NOMO-1 treated with DMSO at 0.1 percent for 48 hours (cell line): Measurements from ENCODE around the gene RHCE.
A peak's percentile ranks its signal among the peaks of the same experiment; 100 is the strongest.
"Not testable (repeated sequence)": the region's sequence is repeated elsewhere in the genome, so short reads cannot be mapped to it uniquely, and the experiment has no call there.

Source experiments
- DNase-seq: peaks from one replicate; lab custom pipeline; 2025; ENCODE audit not compliant: unreplicated experiment; lab: John Stamatoyannopoulos, UW

The RHCE gene

DNA sequence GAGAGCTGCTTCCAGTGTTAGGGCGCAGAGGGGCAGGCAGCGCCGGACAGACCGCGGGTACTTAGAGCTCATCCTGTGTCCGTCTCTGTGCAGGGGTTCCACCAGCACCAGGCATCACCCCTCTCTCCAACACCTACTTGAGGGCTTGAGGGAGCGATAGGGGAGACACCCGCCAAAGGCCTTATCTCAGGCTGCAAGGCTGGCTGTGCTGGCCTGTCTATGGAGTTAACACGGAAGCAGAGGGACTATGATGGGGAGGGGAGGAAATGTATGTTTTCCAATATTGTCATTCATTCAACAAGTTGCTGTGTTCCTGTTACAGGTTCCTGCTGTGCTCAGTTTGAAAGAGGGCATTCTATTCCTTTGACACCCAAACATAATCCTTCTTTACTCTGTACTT, at the start of gene RHCE:
RHCE (minus strand) TSS at position 111 of the 400 bp plus-strand sequence; CDS start at position 72, 39 bp downstream.
- DNase-seq: not testable (repeated sequence)

DNA sequence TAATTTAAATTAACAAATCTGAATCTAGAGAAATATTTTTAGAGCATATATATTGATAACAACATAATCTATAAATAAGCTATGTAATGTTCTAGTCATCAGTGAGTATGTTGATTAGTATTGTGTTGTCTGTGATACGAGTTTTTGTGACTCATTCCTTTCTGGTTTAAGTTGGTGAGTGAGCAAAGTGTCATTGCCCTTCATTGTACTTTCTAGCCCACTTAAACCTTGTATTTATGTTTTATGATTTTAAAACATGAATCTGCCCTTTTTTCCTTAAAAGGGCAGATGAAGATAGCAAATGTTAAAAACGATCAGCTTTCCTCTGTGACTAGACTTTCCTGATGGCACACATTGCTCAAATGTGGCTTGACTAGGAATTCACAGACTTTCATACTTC, 48.6 kb upstream of the RHCE start:
- DNase-seq: no peak

DNA sequence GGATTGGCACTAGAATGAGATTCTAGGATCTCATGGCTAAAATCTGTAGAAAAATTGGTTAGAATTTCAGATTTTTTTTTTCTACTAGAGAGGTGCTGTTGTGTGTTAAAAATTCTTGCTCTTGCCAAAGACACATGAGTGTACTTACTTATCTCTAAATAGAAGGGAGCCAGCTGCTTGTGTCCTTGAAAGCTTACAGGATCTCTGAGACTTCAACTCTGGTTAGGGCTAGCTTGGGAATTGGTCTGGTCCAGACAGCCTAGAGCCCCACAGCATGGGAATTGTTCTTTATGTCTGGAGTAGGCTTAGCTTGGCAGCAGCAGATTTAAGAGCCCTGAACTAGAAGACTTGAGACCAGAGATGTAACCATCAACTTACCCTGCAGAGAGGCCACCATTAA, 47.4 kb upstream of the RHCE start:
- DNase-seq: no peak

DNA sequence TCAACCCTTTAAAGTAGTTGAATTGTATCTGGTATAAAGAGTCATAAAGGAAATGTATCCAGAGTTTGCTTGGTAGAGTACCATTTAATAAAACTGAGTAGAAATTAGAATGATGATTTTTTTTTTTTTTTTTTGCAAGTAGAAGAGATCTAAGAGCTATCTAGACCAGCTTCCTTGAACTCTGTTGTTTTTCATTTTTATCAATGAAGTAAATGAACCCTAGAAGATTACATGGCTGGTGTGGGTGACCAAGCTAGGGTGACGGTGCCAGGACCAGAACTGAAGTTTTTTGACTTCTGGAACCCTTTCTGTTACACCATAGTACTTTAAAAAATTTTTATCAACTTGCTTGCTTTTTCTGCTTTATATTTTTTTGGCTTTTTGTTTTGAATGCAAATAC, 47.0 kb upstream of the RHCE start:
- DNase-seq: no peak

DNA sequence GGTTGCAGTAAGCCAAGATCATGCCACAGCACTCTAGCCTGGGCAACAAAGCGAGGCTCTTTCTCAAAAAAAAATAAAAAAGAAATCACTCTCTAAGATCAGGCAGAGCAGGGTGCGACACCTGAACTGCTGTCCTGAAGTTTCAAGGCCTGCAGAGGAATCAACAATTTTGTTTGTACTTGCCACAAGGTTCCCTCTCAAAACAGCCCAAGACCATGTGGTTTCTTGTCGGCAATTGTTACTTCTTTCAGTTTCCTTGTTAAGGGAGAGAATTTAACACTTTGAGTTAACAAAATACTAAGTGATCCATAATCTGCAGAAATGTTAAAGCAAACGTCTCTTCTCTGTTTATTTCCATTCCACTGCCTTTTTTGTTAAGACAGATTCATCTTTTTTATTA, 46.6 kb upstream of the RHCE start:
- DNase-seq: no peak

DNA sequence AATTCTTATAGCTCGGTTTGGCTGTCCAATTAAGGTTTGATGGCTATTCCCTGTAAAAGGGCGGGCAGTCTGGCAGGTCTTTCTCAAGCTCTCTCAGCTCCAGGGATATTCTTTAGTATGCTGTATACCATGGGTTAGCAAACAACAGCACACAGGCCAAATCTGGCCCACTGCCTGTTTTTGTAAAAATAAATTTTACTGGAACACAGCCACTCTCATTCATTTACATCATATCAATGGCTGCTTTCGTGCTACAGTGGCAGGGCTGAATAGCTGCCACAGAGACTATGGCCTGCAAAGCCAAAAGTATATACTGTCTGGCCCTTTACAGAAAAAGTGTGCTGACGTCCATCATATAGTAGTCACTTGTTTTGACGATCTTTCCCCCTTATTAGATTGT, 42.1 kb upstream of the RHCE start:
- no peak for DNase-seq

DNA sequence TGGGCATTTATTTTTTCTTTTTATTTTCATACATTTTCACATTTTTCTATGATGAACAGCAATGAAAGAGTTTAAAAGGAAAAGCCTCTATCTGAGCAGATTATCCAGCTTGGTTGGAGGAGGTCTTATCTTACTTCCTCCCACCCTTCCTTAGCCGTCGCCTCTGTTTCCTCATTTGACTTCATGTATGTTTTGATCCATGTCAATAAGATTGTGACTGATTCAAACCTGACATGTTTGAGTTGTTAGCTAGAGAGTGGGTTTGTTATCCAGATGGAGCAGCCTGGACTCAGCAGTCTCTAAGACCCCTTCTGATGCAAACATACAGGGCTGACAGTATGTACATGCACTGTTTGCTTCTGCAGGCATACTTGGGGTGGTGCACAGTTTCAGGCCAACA, 41.2 kb upstream of the RHCE start:
- no peak for DNase-seq

DNA sequence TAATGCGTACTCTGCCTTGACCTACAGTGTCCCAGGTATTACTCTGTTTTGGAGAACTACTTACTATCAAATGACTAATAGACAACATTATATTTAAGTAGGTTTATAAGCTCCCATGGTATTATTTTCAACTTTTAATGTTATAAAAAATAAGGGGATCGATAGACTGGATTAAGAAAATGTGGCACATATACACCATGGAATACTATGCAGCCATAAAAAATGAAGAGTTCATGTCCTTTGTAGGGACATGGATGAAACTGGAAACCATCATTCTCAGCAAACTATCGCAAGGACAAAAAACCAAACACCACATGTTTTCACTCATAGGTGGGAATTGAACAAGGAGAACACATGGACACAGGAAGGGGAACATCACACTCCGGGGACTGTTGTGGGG, 40.2 kb upstream of the RHCE start:
- DNase-seq: not testable (repeated sequence)

DNA sequence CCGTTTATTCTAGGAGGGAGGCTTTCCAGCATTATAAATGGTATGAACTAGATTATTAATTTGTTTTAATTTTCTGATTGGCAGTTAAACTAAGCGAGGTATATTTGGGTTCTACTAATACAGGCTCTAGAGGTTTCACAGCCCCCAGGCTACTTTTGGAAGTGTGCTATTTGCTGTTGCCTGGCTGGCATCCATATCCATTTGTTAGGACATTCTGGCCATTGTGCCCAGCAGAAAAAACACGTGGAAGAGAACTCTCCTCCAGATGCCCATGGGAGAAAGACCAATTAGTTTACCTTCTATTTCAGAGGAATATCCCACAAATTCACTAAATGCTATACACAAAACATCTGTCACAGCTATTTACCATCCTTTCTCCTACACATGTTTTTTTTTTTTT, 39.4 kb upstream of the RHCE start:
- DNase-seq: no peak

DNA sequence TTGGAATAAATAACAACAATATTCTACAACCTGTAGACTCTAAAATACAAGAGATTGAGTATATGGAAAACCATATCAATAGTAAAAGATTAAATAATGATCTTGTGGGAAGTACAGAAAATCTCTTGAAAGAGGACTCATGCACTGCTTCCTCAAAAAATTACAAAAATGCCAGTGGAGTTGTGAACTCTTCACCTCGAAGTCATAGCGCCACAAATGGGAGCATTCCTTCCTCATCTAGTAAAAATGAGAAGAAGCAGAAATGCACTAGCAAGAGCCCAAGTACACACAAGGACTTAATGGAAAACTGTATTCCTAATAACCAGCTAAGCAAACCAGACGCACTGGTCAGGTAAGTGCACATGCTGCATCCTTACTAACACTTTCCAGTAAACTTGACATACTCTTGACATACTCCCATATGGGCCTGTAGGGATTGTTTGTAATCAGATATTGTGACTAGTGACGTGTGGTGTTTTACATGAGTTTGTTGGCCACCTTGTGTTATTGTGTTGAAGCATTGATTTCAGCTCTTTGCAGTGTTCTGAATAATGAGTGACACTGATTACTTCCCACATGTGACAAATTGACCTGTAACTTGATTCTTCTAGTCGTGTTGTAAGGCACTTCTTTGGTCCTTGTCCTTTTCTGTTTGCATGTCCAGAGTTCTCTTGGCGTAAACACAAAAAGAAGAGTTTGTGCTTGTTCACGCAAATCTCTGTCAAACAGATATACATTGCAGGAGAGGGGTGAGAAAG, 38.1 kb upstream of the RHCE start:
- DNase-seq: peak; percentile 51

DNA sequence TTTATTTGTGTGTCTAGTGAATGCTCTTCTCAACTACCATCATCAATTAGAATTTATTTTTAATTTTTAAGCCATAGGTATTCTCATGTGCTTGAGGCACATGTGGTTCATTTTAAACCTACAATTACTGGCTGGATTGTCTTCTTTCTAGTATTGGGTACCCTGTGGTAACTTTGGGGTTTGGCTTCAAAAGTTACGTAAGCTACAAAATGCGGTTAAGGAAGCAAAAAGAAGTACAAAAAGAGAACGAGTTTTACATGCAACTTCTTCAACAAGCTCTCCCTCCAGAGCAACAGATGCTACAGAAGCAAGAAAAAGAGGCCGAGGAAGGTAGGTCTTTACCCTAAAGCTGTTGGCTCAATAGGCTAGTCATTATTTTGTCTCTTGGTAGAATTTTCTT, 35.9 kb upstream of the RHCE start:
- DNase-seq: peak; percentile 68

DNA sequence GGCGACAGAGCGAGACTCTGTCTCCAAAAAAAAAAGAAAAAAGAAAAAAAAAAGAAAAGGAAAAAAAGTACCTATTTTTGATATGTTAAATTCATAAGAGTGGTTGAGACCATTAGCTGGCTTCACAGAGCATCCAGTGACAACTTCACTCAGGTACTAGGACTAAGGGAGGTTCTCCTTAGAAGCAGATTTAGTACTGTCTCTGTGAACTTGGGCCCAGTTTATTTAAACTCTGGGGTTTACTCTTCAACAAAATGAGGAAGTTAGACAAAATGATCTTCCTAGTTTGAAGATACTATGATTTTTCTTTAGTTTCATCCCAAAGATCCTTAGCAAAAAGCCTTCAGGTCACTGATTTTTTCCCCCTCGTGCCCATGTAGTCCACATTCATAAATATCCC, 31.3 kb upstream of the RHCE start:
- DNase-seq: peak; percentile 36

DNA sequence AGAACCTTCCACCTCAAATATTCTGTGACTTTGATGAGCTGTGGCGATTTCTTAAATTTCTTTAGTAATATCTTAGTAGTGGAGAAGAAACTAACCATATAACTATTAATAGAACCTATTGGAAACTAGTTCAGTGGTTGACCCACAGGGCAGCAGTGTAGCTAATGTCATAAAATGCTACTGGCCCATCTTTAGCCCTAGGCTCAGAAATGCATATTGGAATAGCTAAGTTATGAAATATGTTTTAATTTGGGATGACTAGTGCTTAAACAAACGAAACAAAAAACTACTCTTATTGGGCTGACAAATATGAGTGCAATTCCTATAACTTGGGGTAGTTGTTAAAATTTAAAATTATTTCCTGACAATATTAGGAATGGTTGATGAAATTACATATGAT, 30.3 kb upstream of the RHCE start:
- no peak for DNase-seq

DNA sequence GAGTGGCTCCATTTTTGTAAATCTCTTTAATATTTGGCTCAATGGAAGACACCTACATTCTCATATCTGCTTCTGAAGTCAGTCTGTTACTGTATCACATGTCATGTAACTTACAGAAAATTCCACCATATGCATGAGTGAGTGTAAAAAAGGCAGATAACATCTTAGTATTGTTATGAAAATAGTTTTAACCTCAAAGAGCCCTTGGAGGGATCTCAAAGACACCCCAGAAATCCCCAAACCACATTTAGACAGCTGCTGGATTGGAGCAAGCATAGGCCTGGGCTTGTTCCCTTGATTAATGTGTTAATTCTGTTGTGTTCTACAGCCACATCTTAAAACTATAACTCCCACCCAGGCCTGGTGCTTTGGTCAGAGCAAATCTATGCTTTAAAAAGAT, 26.9 kb upstream of the RHCE start:
- DNase-seq: no peak

DNA sequence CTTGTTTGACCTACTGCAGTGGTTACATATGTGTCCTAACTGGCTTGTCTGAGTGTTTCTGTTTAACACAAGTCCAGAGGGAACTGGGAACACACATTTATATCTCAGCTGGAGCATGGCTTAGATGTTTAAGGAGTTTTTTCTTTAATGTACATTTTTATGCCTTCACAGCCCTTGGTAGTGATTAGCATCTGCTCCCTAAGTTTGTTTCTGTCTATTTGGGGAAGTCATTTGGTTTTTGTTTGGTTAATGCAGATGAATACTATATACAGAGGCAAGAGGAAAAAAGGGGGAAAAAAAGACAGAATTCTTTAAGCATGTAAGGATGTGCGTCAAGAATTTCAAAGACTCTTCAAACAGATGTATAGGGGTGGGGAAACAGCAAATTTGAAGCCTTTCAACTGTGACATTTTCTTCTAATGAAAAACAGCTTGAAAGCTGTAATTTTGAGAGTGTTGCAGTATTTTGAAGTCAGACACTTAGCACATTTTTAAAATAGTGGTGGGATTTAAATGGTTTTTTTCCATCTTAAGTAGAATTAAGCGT, 25.4 kb upstream of the RHCE start:
- no peak for DNase-seq

DNA sequence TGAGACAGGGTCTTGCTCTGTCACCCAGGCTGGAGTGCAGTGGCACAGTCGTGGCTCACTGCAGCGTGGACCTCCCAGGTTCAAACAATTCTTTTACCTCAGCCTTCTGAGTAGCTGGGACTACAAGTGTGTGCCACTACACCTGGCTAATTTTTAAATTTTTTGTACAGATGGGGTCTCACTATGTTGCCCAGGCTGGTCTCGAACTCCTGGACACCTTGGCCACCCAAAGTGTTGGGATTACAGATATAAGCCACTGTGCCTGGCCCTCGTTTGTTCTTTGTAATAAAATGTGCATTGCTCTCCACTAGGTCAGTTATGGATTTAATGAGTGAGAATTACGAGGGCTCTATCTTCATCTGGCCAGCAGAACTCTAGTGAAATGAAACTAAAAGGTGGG, 24.0 kb upstream of the RHCE start:
- not testable (repeated sequence) for DNase-seq

DNA sequence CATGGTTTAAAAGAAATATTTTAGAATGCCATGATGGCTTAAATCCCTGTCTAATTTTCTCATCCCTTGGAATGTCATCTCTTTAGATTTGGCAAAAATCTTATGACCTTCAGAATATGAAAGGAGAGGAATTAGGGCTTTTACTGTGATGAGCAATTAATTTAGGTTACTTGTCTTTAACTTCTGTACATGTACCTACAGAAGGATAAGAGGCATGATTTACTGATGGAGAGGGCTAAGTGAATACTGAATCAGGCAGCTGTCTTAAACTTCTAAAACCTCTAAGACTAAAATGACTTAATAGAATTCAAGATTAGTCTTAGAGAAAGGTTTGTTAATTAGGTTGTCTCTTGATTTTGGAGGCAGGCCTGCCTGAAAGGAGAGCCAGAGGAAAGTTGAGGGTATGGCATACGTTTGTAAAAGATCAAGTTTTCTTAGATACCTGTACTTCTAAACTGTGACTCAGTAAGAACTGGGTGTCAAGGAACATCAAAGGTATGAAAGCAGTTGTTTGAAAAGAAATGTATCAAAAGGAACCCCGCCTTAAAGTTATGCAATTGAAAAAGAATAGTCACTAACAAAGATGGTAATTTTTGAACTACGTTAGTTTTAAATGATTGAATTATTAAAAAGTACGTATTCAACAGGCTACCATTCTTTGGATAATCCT, 22.5 kb upstream of the RHCE start:
- no peak for DNase-seq

DNA sequence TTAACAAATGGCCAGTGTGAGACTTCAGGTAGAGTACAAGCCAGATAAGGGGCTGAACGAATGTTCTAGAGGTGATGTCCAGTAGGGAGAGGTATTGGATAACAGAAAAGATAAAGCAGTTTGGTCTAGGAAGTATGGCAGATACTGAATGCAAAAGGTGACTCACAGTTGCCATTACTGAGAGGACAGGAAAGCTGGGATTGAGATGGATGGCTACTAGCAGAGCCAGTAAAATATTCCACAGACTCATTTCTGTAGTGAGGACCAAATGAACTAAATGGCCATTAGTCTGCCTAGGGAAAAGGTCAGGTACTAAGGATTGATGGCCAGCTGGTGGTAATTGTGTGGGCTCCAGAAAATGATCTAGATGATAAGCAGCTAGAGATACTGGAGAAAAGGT, 21.6 kb upstream of the RHCE start:
- DNase-seq: no peak

DNA sequence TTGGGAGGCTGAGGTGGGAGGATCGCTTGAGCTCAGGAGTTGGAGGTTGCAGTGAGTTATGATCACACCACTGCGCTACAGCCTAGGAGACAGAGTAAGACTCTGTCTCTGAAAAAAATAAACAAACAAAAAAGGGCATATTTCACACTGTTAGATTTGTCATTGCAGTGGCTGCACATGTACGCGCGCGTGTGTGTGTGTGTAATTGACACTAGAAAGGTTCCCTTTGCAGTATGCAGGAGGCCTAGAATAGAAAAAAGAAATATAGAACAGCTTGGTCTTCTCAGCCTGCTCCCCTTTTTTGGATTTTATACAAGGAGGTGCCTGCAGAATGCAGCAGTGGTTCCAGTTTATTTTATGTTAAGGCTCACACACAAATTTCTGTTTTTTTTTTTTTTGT, 18.7 kb upstream of the RHCE start:
- no peak for DNase-seq

DNA sequence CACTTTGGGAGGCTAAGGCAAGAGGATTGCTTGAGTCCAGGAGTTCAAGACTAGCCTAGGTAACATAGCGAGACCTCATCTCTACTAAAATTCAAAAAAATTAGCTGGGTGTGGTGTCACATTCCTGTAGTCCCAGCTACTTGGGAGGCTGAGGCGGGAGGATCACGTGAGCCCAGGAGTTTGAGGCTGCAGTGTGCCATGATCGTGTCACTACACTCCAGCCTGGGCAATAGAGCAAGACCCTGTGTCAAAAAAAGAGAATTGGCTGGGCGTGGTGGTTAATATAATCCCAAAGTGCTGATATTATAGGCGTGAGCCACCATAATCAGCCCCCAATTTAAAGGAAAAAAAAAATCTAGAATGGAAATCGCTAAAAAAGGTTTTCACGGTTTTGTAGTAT, 17.0 kb upstream of the RHCE start:
- no peak for DNase-seq

DNA sequence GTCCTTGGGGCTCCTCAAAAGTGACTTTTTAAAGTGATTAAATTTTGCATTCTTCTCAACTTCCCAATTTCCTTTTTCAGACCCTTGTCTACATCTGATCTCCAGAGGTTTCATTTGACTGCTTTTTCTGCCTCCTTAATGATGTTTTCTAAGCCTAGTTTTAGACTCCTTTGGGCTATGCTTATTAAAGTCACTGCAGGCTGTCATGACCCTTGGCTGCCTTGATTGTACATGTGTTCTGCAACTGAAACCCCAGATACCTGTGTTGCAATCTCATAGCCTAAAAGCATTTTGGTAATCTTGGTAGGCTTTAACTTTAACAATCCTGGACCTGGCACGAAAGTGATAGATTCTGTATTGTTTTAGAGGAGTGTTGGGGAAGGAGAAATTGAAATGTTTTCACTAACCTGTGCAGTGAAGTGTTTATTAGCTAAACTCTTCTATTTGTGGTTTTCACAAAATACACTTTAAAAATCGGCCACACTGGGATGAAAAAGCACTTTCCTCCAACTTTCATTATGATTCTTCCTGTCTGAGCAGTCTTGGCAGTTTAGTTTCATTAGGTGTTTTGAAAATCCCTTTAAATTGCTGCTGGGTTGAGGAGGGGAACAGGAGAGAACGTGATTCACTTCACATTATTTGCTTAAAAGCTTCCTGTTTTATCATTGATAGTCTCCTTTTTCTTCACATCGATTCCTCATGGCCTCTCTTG, 14.9 kb upstream of the RHCE start:
- DNase-seq: peak; percentile 58
